PC-9 (cell line): Measurements from ENCODE around the gene PPP2R3B.

Experiments used
- CTCF ChIP-seq: fragments of 200-600 bp; sonication (generic); conservative IDR thresholded peaks from 2 replicates; pipeline ENCODE4 v1.6.1; 2017; ENCODE audit warnings: mixed run types, antibody characterized with exemption, mild to moderate bottlenecking, moderate library complexity
- EZH2 ChIP-seq: fragments of 200-600 bp; sonication (generic); IDR thresholded peaks from 2 replicates; pipeline ENCODE4 v1.8.0; 2017; ENCODE audit warnings: antibody characterized with exemption, low read depth

GRCh38 chrX:302975-303374 is 83.7 kb downstream of the PPP2R3B start:
- TF ChIP-seq CTCF (no peak), EZH2 (no peak)
